HG03097 (cell line): ENCODE measurements around the gene PSMF1.

ENCODE experiments used
- ATAC-seq: cut with Tn5 transposase; IDR thresholded peaks from one replicate; pipeline ENCODE4 v1.9.1; 2021; ENCODE audit not compliant: unreplicated experiment, low FRiP score

PSMF1 gene

GRCh38 chr20:1188347-1188746 lies 69.9 kb downstream of the PSMF1 start:
- ATAC-seq = no peak

- no peak for ATAC-seq
These were observed 71.4 kb downstream of the PSMF1 start for GRCh38 chr20:1189827-1190226.

- ATAC-seq = no peak
These were observed 72.4 kb downstream of the PSMF1 start for GRCh38 chr20:1190847-1191246.

- no peak for ATAC-seq
These were observed 72.9 kb downstream of the PSMF1 start for GRCh38 chr20:1191299-1191698.

- no peak for ATAC-seq
These were observed 76.8 kb downstream of the PSMF1 start for GRCh38 chr20:1195226-1195625.

- ATAC-seq = no peak
These were observed 78.2 kb downstream of the PSMF1 start for GRCh38 chr20:1196634-1197033.

- ATAC-seq = no peak
These were observed 79.4 kb downstream of the PSMF1 start for GRCh38 chr20:1197801-1198200.

- no peak for ATAC-seq
These were observed 80.3 kb downstream of the PSMF1 start for GRCh38 chr20:1198751-1199150.

- no peak for ATAC-seq
These were observed 80.9 kb downstream of the PSMF1 start for GRCh38 chr20:1199212-1199873.

- ATAC-seq = no peak
These were observed 81.6 kb downstream of the PSMF1 start for GRCh38 chr20:1199964-1200363.

- ATAC-seq = no peak
These were observed 84.5 kb downstream of the PSMF1 start, which contains the start of gene C20orf202 for GRCh38 chr20:1202762-1203504. TSS of gene C20orf202 (plus strand) at chr20:1203454. CDS start at chr20:1203586, 132 bp downstream.

GRCh38 chr20:1203630-1204029 lies 85.2 kb downstream of the PSMF1 start:
- ATAC-seq = no peak

GRCh38 chr20:1204113-1204512 lies 85.7 kb downstream of the PSMF1 start:
- ATAC-seq = no peak

GRCh38 chr20:1204576-1204975 lies 86.2 kb downstream of the PSMF1 start:
- ATAC-seq = no peak

GRCh38 chr20:1205802-1206201 lies 87.4 kb downstream of the PSMF1 start:
- no peak for ATAC-seq

- no peak for ATAC-seq
These were observed 88.2 kb downstream of the PSMF1 start for GRCh38 chr20:1206366-1207148.

- no peak for ATAC-seq
These were observed 89.0 kb downstream of the PSMF1 start for GRCh38 chr20:1207293-1207878.

GRCh38 chr20:1209447-1210387 lies 91.3 kb downstream of the PSMF1 start:
- no peak for ATAC-seq

- ATAC-seq = no peak
These were observed 92.1 kb downstream of the PSMF1 start for GRCh38 chr20:1210501-1210900.

GRCh38 chr20:1212023-1212422 lies 93.6 kb downstream of the PSMF1 start:
- ATAC-seq = no peak
